ENCODE results near the gene CASZ1.

GRCh38 chr1:10744029-10744428, 52.4 kb downstream of the CASZ1 start:
- TF ChIP-seq POLR2AphosphoS5 (IDR thresholded peaks at IDR 0.05; ENCODE audit: low read depth, low read length) (no peak), TAF1 (IDR thresholded peaks at IDR 0.05; ENCODE audit: borderline replicate concordance, low read depth, low read length) (no peak), POLR2A (IDR thresholded peaks at IDR 0.05; ENCODE audit: low read depth, low read length) (no peak)

Measured in GM12892 (cell line).